NCI-H2227 treated with DMSO at 0.1 percent for 48 hours (cell line): Measurements from ENCODE around the gene RPL27.

Experiments
- DNase-seq: peaks from one replicate; lab custom pipeline; 2025; lab: John Stamatoyannopoulos, UW

Gene RPL27

DNA sequence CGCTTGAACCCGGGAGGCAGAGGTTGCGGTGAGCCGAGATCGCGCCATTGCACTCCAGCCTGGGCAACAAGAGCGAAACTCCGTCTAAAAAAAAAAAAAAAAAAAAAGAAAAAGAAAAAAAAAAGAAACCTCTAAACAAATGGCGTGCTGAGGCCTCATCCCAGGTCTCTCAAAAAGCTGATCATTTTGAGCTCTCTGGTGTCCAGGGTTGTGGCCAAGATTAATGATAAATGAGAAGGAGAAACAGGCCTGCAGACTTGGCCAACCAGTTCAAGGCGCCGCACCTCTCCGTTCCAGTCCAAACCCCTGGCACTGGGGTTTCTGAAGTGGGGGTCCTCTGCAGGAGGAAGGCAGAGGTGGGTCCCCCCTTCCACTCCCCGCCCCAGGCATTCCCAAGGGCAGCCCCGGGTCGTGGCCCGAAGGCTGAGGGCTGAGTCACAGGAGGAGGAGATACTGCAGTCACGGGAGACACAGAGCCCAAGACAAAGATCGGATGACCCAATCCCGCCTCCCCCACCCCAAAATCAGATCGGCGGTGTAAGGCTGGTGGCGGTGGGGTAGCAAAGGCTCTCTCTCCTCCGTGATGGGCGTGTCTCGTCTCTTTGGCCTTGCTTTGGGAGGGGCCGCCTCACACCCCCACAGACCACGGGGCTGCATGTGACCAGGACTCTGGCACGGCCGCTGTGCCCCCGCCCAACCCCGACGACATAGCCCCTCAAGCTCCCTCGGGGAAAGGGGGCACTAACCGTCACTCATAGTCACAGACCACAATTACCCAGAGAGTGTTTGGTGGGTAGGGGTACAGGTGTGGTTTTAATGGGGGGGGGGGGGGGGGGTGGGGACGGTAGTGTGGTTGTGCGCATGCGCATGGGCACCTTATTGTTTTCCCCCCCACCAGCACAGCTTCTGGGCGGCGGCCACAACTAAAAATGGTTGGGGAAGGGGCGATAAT, 22.8 kb downstream of the RPL27 start:
- peak; percentile 49 for DNase-seq

DNA sequence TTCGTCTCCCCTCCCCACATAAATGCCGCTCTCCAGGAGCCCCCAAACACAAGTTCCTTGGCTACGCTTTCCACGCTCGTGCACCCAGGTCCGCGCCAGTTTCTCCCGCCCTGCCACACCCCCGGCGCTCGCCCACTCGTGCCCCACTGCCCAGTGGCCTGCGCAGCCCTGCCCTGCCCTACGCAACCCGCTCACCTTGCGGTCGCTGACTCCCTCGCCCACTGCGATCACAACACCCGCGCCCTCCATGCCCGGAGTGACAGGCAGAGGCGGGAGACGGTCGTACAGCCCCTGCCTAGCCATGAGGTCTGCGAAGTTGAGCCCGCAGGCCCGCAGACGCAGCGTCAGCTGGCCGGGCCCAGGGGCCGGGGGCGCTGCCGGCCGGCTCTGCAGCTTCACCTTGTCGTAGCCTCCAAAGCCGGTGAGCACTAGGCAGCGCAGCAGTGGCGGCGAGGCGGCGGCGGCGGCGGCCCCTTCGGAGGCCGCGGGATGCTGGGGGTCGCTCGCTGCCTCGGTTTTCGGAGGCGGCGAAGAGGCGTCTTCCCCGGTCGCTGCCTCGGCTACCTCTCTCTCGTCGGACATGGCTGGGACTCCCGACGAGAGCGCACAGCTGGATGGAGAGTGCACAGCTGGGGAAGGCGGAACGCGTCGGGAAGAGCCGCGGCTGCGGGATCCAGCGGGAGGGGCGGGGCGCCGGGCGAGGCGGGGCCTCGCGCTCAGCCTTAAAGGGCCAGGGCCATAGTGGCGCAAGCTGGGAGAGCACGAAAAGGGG, 23.7 kb downstream of the RPL27 start, which contains the start of gene VAT1:
Gene VAT1, minus strand, starts transcription at position 645 of the 772 bp plus-strand sequence. Its CDS starts 63 bp downstream, at position 582.
- peak; percentile 78 for DNase-seq

DNA sequence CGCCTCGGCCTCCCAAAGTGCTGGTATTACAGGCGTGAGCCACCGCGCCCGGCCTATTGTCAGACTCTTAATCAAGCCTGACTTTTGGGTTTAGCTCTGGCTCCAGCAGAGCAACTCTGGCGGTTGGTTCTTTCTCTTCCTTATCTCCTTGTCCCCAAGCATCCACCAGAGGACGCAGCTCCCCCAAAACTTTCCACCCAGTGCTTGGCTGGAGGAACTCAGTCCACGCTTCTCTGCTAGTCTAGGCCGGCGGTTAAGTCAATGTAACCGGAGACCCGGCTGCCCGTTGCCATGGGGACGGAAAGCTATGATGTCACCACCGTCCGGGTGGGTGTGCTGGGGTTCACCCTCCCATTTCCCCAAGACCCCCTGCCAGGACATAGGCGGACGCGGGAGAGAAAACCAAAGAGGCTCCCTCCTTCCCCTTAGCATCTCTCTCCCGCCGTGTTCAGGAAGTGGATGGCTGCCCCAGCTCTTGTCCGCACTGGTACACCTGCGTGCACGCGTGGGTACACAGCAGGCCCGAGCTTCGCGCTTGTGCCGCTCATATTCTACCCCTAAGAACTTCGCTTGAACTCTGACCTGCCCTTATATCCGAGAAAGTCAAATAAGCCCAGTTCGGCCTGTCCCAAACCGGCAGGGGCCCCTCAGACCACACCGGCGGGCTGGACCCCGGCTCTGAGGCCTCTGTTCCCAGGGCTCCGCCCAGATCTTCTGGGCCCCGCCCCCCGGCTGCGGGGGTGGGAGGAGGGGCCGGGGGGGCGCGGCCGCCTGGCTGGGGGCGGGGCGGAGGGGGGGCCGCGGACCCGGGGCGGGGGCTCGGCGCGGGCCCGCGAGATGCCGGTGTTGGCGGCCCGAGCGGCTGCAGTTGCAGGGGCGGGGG, 26.4 kb downstream of the RPL27 start, which contains the start of gene RND2:
Gene RND2, plus strand, starts transcription at position 825 of the 883 bp plus-strand sequence. CDS start 117 bp downstream, outside the sequence.
- peak; percentile 88 for DNase-seq

DNA sequence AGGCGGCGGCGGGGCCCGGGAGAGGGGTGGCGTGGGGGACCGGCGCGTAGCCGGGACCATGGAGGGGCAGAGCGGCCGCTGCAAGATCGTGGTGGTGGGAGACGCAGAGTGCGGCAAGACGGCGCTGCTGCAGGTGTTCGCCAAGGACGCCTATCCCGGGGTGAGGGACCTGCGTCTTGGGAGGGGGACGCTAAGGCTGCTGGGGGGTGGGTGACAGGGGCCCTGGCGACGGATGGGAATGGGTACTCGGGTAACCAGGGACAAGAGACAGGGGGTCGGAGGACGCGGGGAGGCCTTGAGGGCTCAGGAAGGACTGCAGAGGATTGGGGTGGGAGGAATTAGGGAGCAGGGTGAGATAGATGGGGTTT, 27.1 kb downstream of the RPL27 start:
- DNase-seq, result no peak

DNA sequence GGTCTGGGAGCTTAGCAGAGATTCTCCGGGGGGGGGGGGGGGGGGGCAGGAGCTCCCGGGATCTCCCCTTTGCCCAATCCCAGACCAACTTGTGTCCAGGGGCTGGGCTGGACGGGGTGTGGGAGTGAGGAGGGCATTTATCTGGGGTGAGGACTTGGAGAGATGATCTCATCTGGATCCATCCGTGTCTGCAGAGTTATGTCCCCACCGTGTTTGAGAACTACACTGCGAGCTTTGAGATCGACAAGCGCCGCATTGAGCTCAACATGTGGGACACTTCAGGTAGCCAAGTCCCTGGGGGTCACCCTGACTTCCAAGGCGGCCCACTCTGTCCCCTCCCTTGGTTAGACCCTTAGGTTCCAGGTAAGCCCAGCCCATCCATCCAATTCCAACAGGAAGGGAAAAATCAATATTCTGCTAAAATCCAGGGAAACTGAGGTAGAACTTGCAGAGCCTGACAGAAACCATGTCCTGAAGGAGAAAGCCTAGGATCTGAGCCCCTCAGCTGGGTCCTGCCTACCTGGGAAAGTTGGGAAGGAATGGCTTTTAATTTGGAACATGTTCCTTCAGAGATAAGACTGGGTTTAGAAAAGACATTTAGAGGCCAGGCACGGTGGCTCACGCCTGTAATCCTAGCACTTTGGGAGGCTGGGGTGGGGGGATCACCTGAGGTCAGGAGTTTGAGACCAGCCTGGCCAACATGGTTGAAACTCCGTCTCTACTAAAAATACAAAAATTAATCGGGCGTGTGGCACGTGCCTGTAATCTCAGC, 27.7 kb downstream of the RPL27 start:
- DNase-seq, result no peak

DNA sequence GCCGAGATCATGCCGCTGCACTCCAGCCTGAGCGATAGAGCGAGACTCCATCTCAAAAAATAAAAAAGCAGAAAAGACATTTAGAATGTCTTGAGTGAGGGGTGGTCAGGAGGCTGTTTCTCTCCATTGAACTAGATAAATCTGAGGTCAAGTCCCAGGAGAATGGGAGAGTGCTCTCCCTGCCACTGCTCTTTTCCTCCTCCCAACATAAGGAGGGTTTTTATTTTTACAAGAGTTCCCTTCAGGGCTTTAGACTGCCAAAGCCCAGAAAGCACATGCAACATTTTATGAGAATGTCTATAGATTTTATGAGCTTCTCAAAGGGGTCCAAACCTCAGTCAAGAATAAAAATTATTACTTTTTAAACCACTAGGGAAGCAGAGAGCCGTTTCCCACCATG, 28.4 kb downstream of the RPL27 start:
- no peak for DNase-seq

DNA sequence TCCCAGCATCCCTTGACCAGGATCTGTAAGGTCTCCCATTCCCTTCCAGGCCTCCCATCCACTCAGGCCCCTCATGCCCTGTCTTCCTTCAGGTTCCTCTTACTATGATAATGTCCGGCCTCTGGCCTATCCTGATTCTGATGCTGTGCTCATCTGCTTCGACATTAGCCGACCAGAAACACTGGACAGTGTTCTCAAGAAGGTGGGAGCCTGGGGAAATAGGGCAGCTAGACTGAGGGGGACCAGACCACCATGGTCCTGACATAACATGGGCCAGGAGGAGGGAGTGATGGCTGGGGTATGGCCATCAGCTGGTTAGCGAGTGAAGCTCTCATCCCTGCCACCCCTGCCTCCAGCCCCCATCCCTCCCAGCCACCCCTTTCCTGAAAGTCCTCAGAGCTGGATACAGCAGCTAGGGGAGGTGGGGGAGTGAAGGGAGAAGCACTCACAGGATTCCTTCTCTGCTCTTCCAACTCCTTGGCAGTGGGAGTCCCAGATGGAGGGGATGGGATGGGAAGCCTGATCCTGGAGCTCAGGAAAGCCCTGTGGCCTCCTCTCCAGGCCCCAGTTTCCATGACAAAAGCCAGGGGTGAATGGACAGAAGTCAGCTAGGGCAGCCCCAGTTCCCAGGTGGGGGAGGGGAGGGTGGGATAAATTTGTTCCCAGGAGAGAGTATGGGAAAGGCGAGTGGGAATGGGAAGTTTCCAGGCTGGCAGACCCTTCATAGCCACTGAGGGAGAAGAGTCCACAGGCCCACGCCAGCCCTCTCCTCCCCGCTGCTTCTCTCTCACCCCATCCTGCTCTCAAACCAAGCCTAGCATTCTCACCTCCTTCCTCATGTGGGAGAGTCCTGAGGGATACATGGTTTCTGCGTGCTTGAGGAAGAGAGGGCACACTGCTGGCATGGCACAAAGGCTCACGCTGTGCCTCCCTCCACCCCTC, 29.1 kb downstream of the RPL27 start:
- no peak for DNase-seq

DNA sequence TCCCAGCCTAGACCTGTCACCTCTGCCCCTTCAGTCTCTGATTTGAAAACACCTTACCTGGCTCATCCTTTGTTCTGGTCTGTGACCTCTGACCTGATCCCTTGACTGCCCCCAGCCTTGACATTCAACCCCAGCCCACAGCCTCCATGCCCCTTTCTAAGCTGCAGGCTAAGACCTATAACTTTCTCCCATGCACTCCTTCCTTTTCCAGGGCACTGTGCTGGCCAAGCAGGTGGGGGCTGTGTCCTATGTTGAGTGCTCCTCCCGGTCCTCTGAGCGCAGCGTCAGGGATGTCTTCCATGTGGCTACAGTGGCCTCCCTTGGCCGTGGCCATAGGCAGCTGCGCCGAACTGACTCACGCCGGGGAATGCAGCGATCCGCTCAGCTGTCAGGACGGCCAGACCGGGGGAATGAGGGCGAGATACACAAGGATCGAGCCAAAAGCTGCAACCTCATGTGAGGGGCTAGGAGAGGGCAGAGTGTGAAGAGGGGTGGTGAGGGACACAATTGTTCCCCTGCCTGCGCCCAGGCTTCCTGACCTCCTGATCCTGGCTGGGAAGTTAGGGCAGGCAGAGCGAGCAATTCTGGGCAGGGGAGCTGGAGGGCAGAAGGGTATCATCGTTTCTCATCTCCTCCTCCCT, 30.1 kb downstream of the RPL27 start:
- DNase-seq, result no peak

DNA sequence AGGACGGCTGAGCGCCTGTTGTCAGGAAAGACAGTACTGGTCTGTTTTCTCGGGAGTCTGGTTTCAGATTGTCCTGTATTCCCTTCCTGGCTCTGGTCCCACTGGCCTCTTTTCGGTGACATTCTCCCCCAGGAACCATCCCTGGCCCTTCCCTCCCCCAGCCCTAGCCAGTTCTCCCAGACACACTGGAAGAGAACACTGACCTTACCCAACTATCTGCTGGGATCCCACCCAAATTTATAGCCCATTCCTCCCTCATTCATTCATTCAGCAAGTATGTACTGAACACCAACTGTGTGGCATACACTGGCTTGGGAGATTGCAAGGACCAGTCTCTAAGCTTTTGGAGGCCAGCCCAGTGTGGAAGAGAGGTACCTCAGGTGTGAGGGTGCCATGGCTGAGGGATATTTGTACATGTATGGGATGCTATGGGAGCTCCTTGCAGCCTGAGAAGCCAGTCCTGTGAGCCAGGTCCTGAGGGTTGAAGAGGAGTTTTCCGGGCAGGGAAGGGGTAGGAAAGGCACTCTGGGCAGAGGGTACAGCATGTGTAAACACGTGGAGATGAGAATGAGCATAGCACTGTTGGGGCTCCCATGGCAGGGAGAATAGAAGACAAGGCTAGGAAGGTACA, 32.0 kb downstream of the RPL27 start:
- DNase-seq, result no peak

DNA sequence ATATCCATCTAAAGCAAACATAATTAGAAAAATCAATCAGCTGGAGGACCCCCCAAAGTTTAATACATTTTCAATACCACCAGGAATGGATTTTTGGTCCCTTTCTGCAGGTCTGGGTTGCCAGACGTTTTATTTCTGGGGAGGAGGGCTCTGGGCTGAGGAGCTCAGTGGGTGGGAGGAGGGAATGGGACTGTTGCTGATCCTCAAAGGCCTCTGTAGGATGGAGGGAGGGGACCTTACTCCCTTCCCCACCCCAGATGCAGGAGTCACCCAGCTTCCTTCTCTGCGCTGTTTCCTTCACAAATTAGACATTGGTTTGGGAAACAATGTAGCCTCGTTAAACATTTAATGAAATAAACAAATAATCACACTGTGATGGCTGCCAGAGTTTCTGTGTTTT, 33.4 kb downstream of the RPL27 start:
- DNase-seq, result no peak

DNA sequence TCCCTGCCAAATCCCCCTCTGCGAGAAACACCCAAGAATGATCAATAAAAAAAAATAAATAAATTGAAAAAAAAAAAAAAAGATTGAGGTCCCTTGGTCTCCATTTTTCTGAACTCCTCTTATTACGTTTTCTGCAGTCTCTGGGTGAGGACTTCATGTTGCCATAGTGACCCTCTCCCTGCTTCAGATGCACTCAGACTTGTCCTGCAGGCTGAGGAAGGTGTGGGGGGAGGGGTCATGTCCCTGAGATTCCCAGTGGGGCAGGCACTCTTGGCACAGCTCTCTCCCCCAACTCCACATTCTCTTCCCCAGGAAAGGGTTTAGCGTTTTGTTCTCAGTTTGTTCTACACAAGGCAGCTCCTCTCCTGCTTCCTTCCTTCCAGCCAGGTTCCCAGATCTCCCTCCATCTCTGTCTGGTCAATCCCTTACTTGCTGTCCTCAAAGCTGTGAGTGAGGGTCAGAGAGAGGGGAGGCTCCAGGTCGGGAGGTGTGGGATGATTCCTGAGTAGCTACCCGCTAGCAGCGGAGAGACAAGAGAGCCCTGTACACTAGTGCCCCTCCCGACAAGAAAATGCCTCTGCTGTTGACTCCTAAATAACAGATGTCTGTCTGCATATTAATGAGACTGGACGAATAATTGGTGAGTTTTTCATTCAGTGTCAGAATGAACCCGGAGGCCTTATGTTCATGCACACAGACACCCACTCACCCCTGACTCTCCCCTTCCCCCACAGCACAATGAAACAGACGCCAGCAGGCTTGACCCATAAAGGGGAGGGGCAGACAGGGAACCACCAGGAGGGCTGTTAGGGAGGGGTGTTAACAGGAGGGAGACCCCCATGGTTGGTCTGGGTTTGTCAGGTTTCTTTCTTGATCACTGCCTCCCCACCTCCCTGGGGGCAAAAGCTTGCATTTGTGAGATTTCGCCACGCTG, 36.0 kb downstream of the RPL27 start:
- peak; percentile 34 for DNase-seq

DNA sequence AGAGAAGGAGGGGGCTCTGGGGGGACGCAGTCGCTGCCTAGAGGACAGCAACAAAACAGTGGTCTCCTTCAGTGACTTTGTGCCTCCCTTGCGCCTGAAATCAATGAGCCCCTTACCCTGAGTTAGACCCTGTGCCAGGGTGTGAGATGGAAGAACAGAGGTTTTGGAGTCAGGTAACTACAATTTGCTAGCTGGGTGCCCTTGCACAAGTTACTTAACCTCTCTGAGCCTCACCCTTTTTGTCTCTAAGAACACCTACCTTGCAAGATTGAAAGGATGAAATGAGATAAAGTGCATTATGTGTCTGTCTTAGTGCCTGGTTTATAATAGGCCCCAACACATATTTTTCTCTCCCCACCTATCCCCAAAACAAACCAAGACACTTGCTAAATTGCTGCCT, 36.7 kb downstream of the RPL27 start:
- DNase-seq, result no peak

DNA sequence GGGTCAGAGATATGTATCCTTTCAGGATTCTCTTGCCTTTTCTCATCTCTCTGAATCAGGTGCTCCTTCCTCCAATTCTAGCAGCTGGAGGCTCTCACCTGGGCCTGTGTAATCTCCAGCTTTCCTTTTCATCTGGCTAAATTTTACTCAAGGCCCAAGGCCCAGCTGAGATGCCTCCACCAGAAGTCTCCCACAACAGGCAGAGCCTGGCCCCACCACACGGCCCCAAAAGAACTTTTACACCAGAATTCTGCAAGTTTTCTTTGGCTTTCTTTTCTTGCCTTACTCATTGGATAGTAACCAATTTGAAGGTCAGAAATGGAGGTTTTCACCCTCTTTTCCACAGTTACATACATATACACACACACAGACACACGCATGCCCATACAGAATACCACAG, 41.4 kb downstream of the RPL27 start:
- no peak for DNase-seq

DNA sequence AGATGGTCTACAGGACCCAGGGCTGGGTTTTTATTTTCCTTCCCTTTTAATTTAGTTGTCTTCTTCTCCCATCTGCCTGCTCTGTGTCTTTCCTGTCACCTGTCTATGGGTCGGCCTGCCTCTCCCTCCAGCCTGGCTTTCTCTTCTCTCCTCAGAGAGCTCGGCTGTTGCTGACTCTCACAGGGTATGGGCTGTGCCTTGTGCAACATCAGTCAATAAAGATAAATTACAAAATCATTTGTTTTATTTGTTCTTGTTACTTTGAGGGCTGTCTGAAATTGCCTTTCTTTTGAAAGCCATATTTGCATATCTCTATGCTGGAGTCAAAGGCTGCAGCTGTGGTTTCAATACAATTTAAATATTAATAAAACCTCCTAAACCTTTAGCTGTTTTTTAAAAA, 42.4 kb downstream of the RPL27 start:
- DNase-seq, result no peak

DNA sequence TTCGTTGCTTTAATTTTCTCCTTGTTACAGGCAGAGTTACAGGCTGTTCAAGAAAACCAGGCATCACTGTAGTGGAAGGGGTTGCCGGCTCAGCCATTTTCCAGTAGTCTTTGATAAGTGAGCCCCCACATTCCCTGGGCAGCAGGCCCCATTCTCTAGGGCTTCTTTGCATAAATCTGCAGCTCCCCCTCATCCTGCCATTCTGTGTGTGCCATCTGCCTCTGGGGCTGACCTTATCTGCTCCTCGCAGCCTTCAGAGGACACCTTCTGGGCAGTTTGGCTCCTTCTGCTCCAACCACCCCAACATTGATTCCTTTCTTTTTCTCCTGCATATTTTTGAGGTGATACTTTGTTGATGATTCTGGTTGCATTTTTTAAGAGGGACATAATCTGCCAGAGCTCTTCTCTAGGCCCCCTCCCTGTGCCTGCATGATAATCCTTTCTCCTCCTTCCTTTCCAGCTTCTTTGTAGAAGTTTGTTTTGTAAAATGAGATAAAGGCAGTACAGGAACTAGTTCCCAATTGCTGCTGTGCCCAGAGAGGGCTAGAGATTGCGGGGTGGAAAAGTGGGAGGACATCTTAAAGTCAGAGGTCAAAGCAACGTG, 43.9 kb downstream of the RPL27 start:
- DNase-seq, result no peak

DNA sequence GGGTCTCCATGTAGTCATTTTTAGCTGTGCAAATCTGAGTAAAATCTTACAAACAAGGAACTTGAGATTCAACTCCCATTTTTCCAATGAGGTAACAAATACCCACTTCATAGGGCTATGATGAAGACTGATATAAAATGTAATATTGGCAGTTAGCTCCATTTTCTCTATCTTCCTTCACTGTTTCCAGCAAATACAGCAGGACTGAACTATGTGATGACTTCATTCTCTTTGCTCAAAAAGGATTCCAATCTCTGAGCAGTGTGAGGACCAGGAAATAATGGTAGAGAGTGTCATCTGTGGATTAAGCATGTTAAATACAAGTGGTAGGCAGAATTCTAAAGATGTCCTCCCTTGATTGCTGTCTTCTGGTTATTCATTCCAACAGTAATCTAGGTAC, 45.1 kb downstream of the RPL27 start:
- no peak for DNase-seq

DNA sequence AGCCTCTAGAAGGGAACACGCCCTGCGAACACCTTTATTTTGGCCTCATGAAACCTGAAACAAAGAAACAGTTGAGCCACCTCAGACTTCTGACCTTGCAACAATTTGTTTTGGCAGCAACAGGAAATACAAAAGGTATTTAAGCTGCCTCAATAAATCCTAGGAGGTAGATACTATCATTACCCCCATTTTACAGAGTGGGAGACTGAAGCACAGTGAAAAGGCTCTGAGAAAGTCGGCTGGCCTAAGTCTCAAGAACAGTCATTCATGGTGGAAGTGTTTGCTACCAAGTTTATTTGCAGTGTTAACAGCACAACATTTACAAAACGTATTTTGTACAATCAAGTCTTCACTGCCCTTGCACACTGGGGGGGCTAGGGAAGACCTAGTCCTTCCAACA, 45.8 kb downstream of the RPL27 start:
- no peak for DNase-seq
